DMS53 treated with DMSO at 0.1 percent for 48 hours (cell line): ENCODE results near the gene MGP.

Experiments used
- DNase-seq: peaks from one replicate; lab custom pipeline; 2025; ENCODE audit not compliant: unreplicated experiment; lab: John Stamatoyannopoulos, UW

MGP gene

DNA sequence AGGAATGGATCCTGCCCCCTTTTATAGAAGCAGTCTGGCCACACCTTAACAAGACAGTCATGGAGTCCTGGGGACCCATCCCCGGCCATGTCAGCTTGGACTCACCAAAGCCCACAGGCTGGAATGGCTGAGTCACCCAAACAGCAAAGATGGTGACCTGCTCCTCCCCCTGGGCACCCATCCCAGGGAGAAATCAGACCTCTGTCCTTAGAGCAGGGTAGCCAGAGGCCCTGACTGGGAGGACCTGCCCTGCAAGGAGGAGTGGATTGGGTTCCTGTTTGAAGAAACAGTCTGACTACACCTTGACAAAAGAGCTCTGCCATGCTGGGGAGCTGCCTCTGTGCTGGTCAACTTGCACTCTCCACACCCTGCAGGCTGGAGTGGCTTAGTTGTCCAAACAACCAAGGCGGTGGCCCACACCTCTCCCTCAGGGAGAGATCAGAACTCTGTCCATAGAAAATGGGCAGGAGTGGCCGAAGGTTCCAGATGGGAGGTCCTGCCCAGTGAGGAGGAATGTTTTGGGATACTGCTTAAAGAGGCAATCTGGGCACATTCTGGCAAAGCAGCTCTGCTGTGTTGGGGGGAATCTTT, 16.6 kb downstream of the MGP start:
- DNase-seq, result no peak

DNA sequence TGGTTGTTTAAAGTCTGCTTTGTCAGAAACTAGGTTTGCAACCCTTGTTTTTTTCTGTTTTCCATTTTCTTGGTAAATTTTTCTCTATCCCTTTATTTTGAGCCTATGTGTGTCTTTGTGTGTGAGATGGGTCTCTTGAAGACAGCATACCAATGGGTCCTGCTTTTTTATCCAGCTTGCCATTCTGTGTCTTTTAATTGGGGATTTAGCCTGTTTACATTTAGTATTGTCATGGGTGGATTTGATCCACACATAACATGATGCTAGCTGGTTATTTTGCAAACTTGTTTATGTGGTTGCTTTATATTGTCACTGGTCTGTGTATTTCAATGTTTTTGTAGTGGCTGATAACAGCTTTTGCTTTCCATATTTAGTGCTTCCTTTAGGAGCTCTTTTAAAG, 25.2 kb downstream of the MGP start:
- DNase-seq, result no peak

DNA sequence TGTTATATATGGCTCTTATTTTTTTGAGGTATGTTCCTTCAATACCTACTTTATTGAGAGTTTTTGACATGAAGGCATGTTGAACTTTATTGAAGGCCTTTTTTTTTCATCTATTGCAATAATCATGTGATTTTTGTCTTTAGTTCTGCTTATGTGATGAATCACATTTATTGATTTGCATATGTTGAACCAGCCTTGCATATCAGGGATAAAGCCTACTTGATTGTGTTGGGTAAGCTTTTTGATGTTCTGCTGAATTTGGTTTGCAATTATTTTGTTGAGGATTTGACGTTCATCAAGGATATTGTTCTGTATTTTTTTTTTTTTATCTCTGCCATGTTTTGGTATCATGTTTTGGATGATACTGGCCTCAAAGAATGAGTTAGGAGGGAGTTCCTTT, 27.1 kb downstream of the MGP start:
- DNase-seq, result no peak

DNA sequence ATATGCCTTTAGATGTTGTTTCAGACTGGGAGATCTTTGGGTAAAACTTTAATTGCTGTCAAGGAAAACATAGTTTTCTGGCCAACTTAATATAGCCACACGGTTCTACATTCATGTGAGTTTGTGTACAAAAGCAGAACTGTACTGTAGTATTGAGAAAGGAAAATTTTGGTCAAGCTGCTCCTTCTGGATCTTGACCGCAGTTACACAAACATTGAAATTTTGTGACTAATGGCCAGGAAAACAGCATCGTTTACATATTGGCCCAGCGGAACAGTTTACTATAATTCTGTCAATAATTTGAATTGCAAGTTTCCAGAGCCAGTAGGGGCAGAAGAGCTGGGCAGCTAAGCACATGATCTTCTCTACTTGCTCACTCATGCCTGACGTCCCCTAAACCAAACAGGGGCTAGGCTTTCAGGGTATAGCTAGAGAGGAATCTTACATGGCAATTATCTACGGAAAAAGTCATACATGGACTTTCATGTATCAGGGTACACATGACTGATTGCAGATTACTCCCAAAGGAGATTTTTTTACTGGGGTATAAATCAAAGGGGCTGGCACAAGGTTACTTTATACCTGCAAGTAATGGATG, 31.0 kb downstream of the MGP start:
- DNase-seq, result no peak

- no peak for DNase-seq
Observed at GRCh38 chr12:14853961-14854360, 31.7 kb downstream of the MGP start.

- no peak for DNase-seq
Observed at GRCh38 chr12:14852880-14853279, 32.8 kb downstream of the MGP start.

DNA sequence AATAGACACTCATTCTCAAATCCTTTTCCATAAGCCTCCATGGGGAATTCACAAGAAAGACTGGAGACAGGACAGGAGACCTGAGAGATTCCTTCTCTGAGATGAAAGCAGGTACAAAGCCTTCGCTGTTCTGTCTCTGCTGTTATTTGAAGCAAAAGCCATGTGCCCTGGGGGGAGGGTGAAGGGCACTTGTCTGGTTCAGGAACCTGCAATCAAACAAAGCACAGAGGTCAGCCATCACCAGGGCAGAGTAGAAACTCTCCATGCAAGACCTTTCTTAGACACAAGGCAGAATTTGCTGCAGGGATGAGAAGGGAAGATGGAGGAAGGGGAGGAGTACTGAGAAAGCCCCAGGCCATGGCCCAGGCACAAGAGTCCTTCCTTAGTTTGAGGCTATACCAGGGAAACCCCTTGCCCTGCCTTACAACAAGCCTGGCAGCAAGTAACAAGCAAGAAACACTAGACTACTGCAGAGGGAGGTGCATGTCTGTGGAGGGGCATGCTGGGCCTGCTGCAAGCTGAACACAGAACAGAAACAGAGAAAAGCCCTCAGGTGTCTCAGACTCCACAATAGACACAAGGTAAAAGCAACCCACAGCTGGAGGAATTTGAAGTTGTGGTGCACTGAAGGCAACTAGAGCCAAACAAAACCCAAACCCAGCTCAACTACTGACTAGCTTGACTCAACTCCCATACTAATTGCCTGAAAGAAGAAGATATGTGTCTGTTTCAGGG, 34.6 kb downstream of the MGP start:
- no peak for DNase-seq

GRCh38 chr12:14849661-14850060, 36.0 kb downstream of the MGP start:
- DNase-seq, result no peak

GRCh38 chr12:14846876-14847580, 38.6 kb downstream of the MGP start:
- DNase-seq, result no peak

GRCh38 chr12:14846042-14846587, 39.5 kb downstream of the MGP start:
- DNase-seq, result no peak

DNA sequence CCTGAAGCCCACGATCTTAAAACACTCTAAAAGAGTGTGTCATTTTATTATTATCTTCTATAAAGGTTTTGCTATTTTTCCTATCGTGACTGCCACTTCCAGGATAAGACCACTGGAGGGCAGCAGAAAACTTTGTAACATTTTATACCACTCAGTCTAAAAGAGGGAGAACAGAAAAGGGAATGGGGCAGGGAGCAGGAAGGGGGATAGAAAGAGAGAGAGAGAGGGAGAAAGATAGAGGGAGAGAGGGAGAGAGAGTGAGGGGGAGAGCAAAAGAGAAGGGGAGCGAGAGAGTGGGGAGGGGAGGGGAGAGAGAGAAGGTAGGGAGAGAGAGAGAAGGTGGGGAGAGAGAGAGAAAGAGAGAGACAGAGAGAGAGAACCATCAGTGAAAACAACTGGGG, 40.3 kb downstream of the MGP start:
- peak; percentile 83 for DNase-seq

GRCh38 chr12:14844401-14844800, 41.3 kb downstream of the MGP start:
- no peak for DNase-seq

DNA sequence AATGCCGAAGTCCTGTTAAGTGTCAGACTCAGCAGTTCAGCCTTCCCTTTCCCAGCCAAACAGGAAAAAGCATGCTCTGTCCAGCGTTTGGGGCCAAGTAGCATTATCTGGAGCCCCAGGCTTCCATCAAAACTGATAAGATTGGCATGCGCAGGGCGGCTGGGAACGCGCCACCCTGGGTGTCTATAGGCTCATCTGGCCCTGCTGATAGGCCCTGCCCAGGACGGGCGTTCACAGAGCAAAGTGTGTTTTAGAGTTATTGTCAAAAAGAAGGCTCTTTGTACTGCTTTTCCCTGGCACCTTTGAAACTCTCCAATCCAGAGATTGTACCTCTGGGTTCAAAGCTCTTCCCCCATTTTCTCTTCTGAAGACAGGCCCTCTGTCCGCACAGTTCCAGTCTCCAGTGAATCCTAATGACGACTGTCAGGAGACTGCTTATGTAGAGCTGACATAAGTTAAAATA, 42.2 kb downstream of the MGP start, which contains the start of gene ART4:
Gene ART4 (minus strand): TSS at position 102 of the 463 bp plus-strand sequence. CDS start 413 bp downstream, outside the sequence.
- DNase-seq, result no peak

GRCh38 chr12:14842315-14842714, 43.3 kb downstream of the MGP start:
- DNase-seq, result no peak

GRCh38 chr12:14841761-14842160, 43.9 kb downstream of the MGP start:
- DNase-seq, result no peak

DNA sequence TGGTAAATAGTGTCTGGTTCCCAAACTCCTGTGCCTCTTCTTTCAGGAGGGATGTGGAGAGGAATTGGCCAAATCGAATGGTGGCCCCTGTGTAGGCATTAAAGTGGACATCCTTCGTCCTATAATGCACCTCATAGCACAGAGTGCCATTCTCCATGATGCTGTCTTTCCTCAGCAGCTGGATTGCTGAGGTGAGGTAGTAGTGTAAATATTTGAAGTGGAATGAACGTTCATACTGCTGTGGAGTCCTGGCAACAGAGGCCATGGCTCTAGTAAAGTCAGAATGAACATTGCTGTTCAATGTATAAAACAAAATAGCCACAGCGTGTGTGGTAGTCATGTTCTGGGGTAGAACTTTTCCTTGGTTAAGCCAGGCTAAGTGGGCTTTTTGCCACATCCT, 45.0 kb downstream of the MGP start:
- DNase-seq, result peak; percentile 96

GRCh38 chr12:14839262-14839661, 46.4 kb downstream of the MGP start:
- no peak for DNase-seq

DNA sequence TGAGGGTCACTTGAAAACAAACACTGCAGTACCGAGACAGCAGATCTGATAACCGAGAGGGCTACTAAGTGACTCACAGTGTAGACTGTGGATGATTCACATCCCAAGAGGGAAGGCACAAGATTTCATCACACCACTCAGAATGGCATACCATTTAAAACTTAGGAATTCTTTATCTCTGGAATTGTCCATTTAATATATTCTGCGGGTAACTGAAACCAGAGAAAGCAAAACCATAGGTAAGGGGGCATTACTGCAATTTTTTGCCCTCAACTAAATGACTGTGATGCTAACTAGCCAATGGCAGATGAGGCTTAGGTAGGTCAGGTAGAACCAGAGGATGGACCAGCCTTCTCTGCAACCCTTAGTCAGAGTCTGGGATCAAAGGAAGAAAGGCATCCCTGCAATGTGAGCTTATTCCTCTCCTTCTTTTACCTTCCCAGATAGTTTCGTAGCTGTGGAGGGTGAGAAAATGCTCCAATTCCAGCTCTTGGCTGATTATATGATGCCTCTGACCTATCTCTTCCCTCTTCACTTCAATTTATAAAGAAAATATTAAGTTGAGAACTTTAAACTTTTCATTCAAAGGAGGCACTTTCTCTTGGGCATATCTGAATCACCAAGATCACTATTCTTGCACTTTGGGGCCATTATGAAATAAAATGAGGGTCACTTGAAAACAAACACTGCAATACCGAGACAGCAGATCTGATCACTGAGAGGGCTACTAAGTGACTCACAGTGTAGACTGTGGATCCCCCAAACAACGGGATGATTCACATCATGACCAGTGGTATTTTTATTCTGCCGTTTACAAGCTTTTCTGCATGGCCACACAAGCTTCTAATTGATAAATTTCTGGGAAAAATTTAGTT, 49.1 kb downstream of the MGP start:
- DNase-seq, result no peak

DNA sequence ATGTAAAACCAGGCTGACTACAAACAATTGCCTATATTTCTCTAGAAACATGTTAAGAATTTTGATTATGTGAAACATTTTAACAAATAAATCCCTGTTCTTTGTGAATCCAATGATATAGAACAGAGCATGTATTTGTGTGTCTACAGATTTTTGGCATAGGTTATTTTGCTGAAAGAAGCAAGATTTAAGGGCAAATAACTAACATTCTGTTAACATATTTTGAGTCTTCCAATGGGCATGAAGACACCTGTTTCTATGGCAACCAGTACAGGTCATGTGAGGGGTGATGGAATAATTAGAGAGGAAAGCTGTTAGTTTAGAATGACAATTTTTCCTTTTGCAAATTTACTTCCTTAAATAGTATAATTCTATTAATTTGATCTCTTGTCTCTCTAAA, 51.1 kb downstream of the MGP start:
- DNase-seq, result no peak

GRCh38 chr12:14833952-14834351, 51.7 kb downstream of the MGP start:
- DNase-seq, result no peak
